ENCODE measurements around the gene C9orf50. TPM values are rescaled to one million over a fixed set of nuclear protein-coding genes. Genes with fewer than 3 reads are reported as not detected.
A peak's percentile ranks its signal among the peaks of the same experiment; 100 is the strongest.

The C9orf50 gene
- total RNA-seq, 1 donor = 0.36 TPM

GRCh38 chr9:129640871-129641749 is 20.2 kb upstream of the C9orf50 start:
- no peak for DNase-seq (ENCODE audit: insufficient read length, low spot score, missing footprints)
- Histone ChIP-seq H2AFZ (ENCODE audit: low read length) (peak overlapping the region; percentile 56), H3K4me2 (ENCODE audit: insufficient read depth, low read length) (peak overlapping the region; percentile 94), H3K4me1 (ENCODE audit: insufficient read depth, low read length) (peaks cover 19% of the 10 kb centered on the region), H3K79me2 (ENCODE audit: insufficient read depth, low read length) (peaks cover 54% of the 10 kb centered on the region), H3K36me3 (ENCODE audit: insufficient read depth, low read length) (peaks cover 32% of the 10 kb centered on the region), H3K9me3 (ENCODE audit: low read depth, low read length) (no peaks in the 10 kb centered on the region), H4K20me1 (ENCODE audit: insufficient read depth, low read length) (peaks cover 38% of the 10 kb centered on the region), H3K27ac (ENCODE audit: low read depth, low read length) (peak overlapping the region; percentile 77), H3K4me3 (ENCODE audit: insufficient read depth, low read length) (peak overlapping the region; percentile 98), H3K27me3 (ENCODE audit: insufficient read depth, low read length) (no peaks in the 10 kb centered on the region)
- no peak for TF ChIP-seq CTCF (IDR thresholded peaks at IDR 0.05; ENCODE audit: extremely low read depth, low read depth, low read length)

GRCh38 chr9:129640086-129640870 is 19.4 kb upstream of the C9orf50 start:
- H3K4me2 ChIP-seq (ENCODE audit: insufficient read depth, low read length) = peak overlapping the region; percentile 94
- H3K79me2 ChIP-seq (ENCODE audit: insufficient read depth, low read length) = peaks cover 60% of the 10 kb centered on the region
- H3K4me3 ChIP-seq (ENCODE audit: insufficient read depth, low read length) = peak overlapping the region; percentile 98
- DNase-seq (ENCODE audit: insufficient read length, low spot score, missing footprints) = no peak
- H3K9me3 ChIP-seq (ENCODE audit: low read depth, low read length) = no peaks in the 10 kb centered on the region
- H3K27ac ChIP-seq (ENCODE audit: low read depth, low read length) = peak overlapping the region; percentile 77
- peaks cover 41% of the 10 kb centered on the region for H4K20me1 ChIP-seq (ENCODE audit: insufficient read depth, low read length)
- TF ChIP-seq CTCF (IDR thresholded peaks at IDR 0.05; ENCODE audit: extremely low read depth, low read depth, low read length) = no peak
- no peaks in the 10 kb centered on the region for H3K27me3 ChIP-seq (ENCODE audit: insufficient read depth, low read length)
- H3K36me3 ChIP-seq (ENCODE audit: insufficient read depth, low read length) = peaks cover 38% of the 10 kb centered on the region
- peaks cover 19% of the 10 kb centered on the region for H3K4me1 ChIP-seq (ENCODE audit: insufficient read depth, low read length)
- no peak overlapping the region for H2AFZ ChIP-seq (ENCODE audit: low read length)

GRCh38 chr9:129639756-129640085 is 18.8 kb upstream of the C9orf50 start:
- DNase-seq (ENCODE audit: insufficient read length, low spot score, missing footprints) = peak; percentile 92
- Histone ChIP-seq H3K4me2 (ENCODE audit: insufficient read depth, low read length) (peak overlapping the region; percentile 94), H3K9me3 (ENCODE audit: low read depth, low read length) (no peaks in the 10 kb centered on the region), H3K4me3 (ENCODE audit: insufficient read depth, low read length) (peak overlapping the region; percentile 98), H3K27ac (ENCODE audit: low read depth, low read length) (peak overlapping the region; percentile 77), H4K20me1 (ENCODE audit: insufficient read depth, low read length) (peaks cover 46% of the 10 kb centered on the region), H3K79me2 (ENCODE audit: insufficient read depth, low read length) (peaks cover 66% of the 10 kb centered on the region), H3K27me3 (ENCODE audit: insufficient read depth, low read length) (no peaks in the 10 kb centered on the region), H3K4me1 (ENCODE audit: insufficient read depth, low read length) (peaks cover 19% of the 10 kb centered on the region), H2AFZ (ENCODE audit: low read length) (no peak overlapping the region), H3K36me3 (ENCODE audit: insufficient read depth, low read length) (peaks cover 44% of the 10 kb centered on the region)
- no peak for TF ChIP-seq CTCF (IDR thresholded peaks at IDR 0.05; ENCODE audit: extremely low read depth, low read depth, low read length)
